Bronchial epithelial cell (primary cell): ENCODE measurements around the gene CSF1. TPM values are rescaled to one million over a fixed set of nuclear protein-coding genes. Genes with fewer than 3 reads are reported as not detected.

Experiments
- DNase-seq: peaks from one replicate; pipeline ENCODE4 v3.0.0-alpha.2; 2010; ENCODE audit warnings: low read depth
- FAIRE-seq: peaks from 2 replicates; lab custom pipeline; 2011; peaks lifted over from hg19 to GRCh38; lab: Jason Lieb, UNC
- H3K27me3 ChIP-seq: 2 replicates; pipeline ENCODE4 v1.5.1; 2011; ENCODE audit warnings: low read length; ENCODE audit not compliant: control insufficient read depth, insufficient read depth
- H3K36me3 ChIP-seq: 2 replicates; pipeline ENCODE4 v1.5.1; 2011; ENCODE audit warnings: low read length; ENCODE audit not compliant: control insufficient read depth, insufficient read depth
- H3K4me3 ChIP-seq: 2 replicates; pipeline ENCODE4 v1.5.1; 2011; ENCODE audit warnings: mild to moderate bottlenecking, low read depth, low read length, control low read depth
- CTCF ChIP-seq: IDR thresholded peaks from 2 replicates; pipeline ENCODE4 v1.5.1; 2011; ENCODE audit warnings: mild to moderate bottlenecking, moderate library complexity, low read length, control low read depth, inconsistent platforms; ENCODE audit not compliant: insufficient read depth, severe bottlenecking
- total RNA-seq: library from RNA; depleted of rRNA; stranded (reverse); fragments of >200 nt; gene quantifications from 2 replicates; pipeline ENCODE4 v1.2.1, GENCODE V29; 2014

The CSF1 gene
- total RNA-seq, 1 donor from 2014 or later: 1.1 TPM

GRCh38 chr1:109907190-109907774, 3.4 kb upstream of the CSF1 start:
- Histone ChIP-seq H3K4me3 (no peak overlapping the region), H3K27me3 (peaks cover 2% of the 10 kb centered on the region), H3K36me3 (no peaks in the 10 kb centered on the region)
- DNase-seq: no peak
- no peak for TF ChIP-seq CTCF
- FAIRE-seq: no peak

- no peak for FAIRE-seq
- no peak for TF ChIP-seq CTCF
- Histone ChIP-seq H3K4me3 (no peak overlapping the region), H3K27me3 (peaks cover 2% of the 10 kb centered on the region), H3K36me3 (no peaks in the 10 kb centered on the region)
- no peak for DNase-seq
Observed at GRCh38 chr1:109908836-109909235, 1.8 kb upstream of the CSF1 start.

- no peaks in the 10 kb centered on the region for H3K36me3 ChIP-seq
- TF ChIP-seq CTCF: no peak
- DNase-seq: no peak
- FAIRE-seq: no peak
- peaks cover 2% of the 10 kb centered on the region for H3K27me3 ChIP-seq
- H3K4me3 ChIP-seq: no peak overlapping the region
Observed at GRCh38 chr1:109909561-109909960, 1.1 kb upstream of the CSF1 start.

GRCh38 chr1:109910963-109911798, 532 bp downstream of the CSF1 start:
- no peak for TF ChIP-seq CTCF
- no peak for FAIRE-seq
- Histone ChIP-seq H3K27me3 (peaks cover 2% of the 10 kb centered on the region), H3K36me3 (no peaks in the 10 kb centered on the region), H3K4me3 (peak overlapping the region; percentile 63)
- DNase-seq: no peak

GRCh38 chr1:109912214-109912861, 1.7 kb downstream of the CSF1 start:
- Histone ChIP-seq H3K4me3 (no peak overlapping the region), H3K27me3 (peaks cover 2% of the 10 kb centered on the region), H3K36me3 (peaks cover 1% of the 10 kb centered on the region)
- DNase-seq (no peak), FAIRE-seq (no peak)
- no peak for TF ChIP-seq CTCF
